Left lung (tissue), 10 donors: ENCODE measurements around the gene POLA1. TPM values are rescaled to one million over a fixed set of nuclear protein-coding genes. Genes with fewer than 3 reads are reported as not detected.

Experiments
- ATAC-seq: fragments of 200-7000 bp; cut with Tn5 transposase; one replicate; pipeline ENCODE4 v1.9.1; 2020; ENCODE audit warnings: moderate library complexity
- DNase-seq, 4 donors: peaks; one replicate each; pipeline ENCODE4 v3.0.0-alpha.2; 2013 to 2020
- H3K27ac ChIP-seq, 2 donors: fragments of 200-600 bp; sonication (generic) in 1 of 2; one replicate each; pipeline versions ENCODE4 v1.5.0 to v1.8.0; 2020 to 2021
- H3K27me3 ChIP-seq, 2 donors: fragments of 200-600 bp; sonication (generic) in 1 of 2; one replicate each; pipeline versions ENCODE4 v1.5.0 to v1.8.0; 2020 to 2021
- H3K36me3 ChIP-seq, 2 donors: fragments of 200-600 bp; sonication (generic) in 1 of 2; one replicate each; pipeline versions ENCODE4 v1.5.0 to v1.8.0; 2020 to 2021
- H3K4me1 ChIP-seq, 2 donors: fragments of 200-600 bp; one replicate each; pipeline ENCODE4 v1.8.0; 2021
- H3K4me3 ChIP-seq, 2 donors: fragments of 200-600 bp; sonication (generic) in 1 of 2; one replicate each; pipeline versions ENCODE4 v1.5.0 to v1.8.0; 2020 to 2021; ENCODE audit warnings: mild to moderate bottlenecking in 1 of 2
- H3K9me3 ChIP-seq, 2 donors: fragments of 200-600 bp; sonication (generic) in 1 of 2; one replicate each; pipeline versions ENCODE4 v1.5.0 to v1.8.0; 2020 to 2021
- CTCF ChIP-seq, 2 donors: fragments of 200-600 bp; sonication (generic) in 1 of 2; IDR thresholded peaks; one replicate each; pipeline versions ENCODE4 v1.5.0 to v1.8.0; 2021; ENCODE audit warnings: antibody characterized with exemption in 2 of 2
- intact Hi-C, 2 donors: fragments of 100-400 bp; cut with DNase I; formaldehyde crosslinking; loops; one replicate each; pipeline versions ENCODE4 v1.11.2 to v1.14.2; 2022
- polyA plus RNA-seq, 6 donors: library from polyadenylated mRNA; unstranded; fragments of 120-200 nt; gene quantifications; one replicate each; pipeline ENCODE4 v1.2.1, GENCODE V29; 2013; ENCODE audit not compliant: insufficient read length in 6 of 6
- total RNA-seq, 2 donors: library from RNA; stranded (reverse); fragmentation: NEBNext Ultra II Directional; extraction: Animal tissue kit (Norgen Biotek cat#: 25700); gene quantifications; one replicate each; pipeline ENCODE4 v1.2.1, GENCODE V29; 2021
- donor health status: DM: no; HTN: yes; CAD: no.
- donor health status: DM: no; HTN: no; CAD: no.

POLA1 gene
- total and polyA plus RNA-seq, 8 donors = 11.0 to 19.6 (median 15.8) TPM

- H3K9me3 ChIP-seq = no peaks in the 10 kb centered on the region
- no peak for TF ChIP-seq CTCF (IDR thresholded peaks at IDR 0.05)
- peaks cover 3 to 27% of the 10 kb centered on the region in 2 donors for H3K27me3 ChIP-seq
- no peak overlapping the region for H3K4me3 ChIP-seq
- ATAC-seq = no peak
- H3K27ac ChIP-seq = no peak overlapping the region
- H3K36me3 ChIP-seq = no peaks in the 10 kb centered on the region
- no peak for DNase-seq
- intact Hi-C loops = no loop called here
- H3K4me1 ChIP-seq = no peaks in the 10 kb centered on the region
Observed at GRCh38 chrX:25029288-25029825, 335.6 kb downstream of the POLA1 start.

- intact Hi-C loops = no loop called here
- DNase-seq = no peak
Observed at GRCh38 chrX:25034889-25035288, 341.2 kb downstream of the POLA1 start.

GRCh38 chrX:25039036-25039435 lies 345.3 kb downstream of the POLA1 start:
- H3K9me3 ChIP-seq = no peaks in the 10 kb centered on the region
- H3K27me3 ChIP-seq = no peaks in the 10 kb centered on the region
- TF ChIP-seq CTCF (IDR thresholded peaks at IDR 0.05) = no peak
- H3K27ac ChIP-seq = no peak overlapping the region
- no peaks in the 10 kb centered on the region for H3K36me3 ChIP-seq
- no peak overlapping the region for H3K4me3 ChIP-seq
- H3K4me1 ChIP-seq = no peaks in the 10 kb centered on the region
- intact Hi-C loops = no loop called here
- DNase-seq = no peak
- ATAC-seq = no peak

More at GRCh38 chrX:25034889-25035288, 341.2 kb downstream of the POLA1 start:
- Histone ChIP-seq H3K36me3 (no peaks in the 10 kb centered on the region), H3K9me3 (no peaks in the 10 kb centered on the region), H3K4me3 (no peak overlapping the region), H3K27me3 (no peaks in the 10 kb centered on the region), H3K27ac (no peak overlapping the region), H3K4me1 (no peaks in the 10 kb centered on the region)
- no peak for TF ChIP-seq CTCF (IDR thresholded peaks at IDR 0.05)
- ATAC-seq = no peak

- no peaks in the 10 kb centered on the region for H3K36me3 ChIP-seq
- no peak overlapping the region for H3K4me3 ChIP-seq
- H3K9me3 ChIP-seq = no peaks in the 10 kb centered on the region
- no peak for DNase-seq
- TF ChIP-seq CTCF (IDR thresholded peaks at IDR 0.05) = no peak
- H3K4me1 ChIP-seq = no peaks in the 10 kb centered on the region
- no peaks in the 10 kb centered on the region for H3K27me3 ChIP-seq
- H3K27ac ChIP-seq = no peak overlapping the region
- ATAC-seq = no peak
- intact Hi-C loops = no loop called here
Observed at GRCh38 chrX:25043192-25043591, 349.5 kb downstream of the POLA1 start.

Other genes with a start within 250 kb of the POLA1 start
- gene PDK3, start 228.6 kb upstream of the POLA1 start, total RNA-seq = 10 to 100 TPM; 18.1 to 21.2 TPM
- 1 to 10 TPM; 5.0 to 9.2 (median 7.0) TPM for gene PDK3, start 228.6 kb upstream of the POLA1 start, polyA plus RNA-seq
- gene PCYT1B, start 46.6 kb upstream of the POLA1 start, total RNA-seq = under 1 TPM; 0.85 to 0.94 TPM
- gene PCYT1B, start 46.6 kb upstream of the POLA1 start, polyA plus RNA-seq = 1 to 10 TPM; 6.1 to 8.6 (median 6.8) TPM